HG03025 (cell line): ENCODE data around the gene BEST3.
"Not testable (repeated sequence)": the region's sequence is repeated elsewhere in the genome, so short reads cannot be mapped to it uniquely, and the experiment has no call there.

Experiments used
- ATAC-seq: cut with Tn5 transposase; IDR thresholded peaks from one replicate; pipeline ENCODE4 v1.9.1; 2021; ENCODE audit warnings: mild to moderate bottlenecking, moderate library complexity; ENCODE audit not compliant: unreplicated experiment, low FRiP score

The BEST3 gene

GRCh38 chr12:69610126-69610525 lies 89.0 kb downstream of the BEST3 start:
- ATAC-seq = no peak

- no peak for ATAC-seq
These were observed 91.0 kb downstream of the BEST3 start for GRCh38 chr12:69608114-69608513.

- not testable (repeated sequence) for ATAC-seq
These were observed 94.8 kb downstream of the BEST3 start for GRCh38 chr12:69604275-69604674.
